Activated naive CD4-positive, alpha-beta T cell treated with anti-CD3 and anti-CD28 coated beads, Interleukin-2, amount 10 ng/mL, durations not matched to agents 7 days and 5 days (primary cell): Measurements from ENCODE around the gene COL11A1.
"Not testable (repeated sequence)": the region's sequence is repeated elsewhere in the genome, so short reads cannot be mapped to it uniquely, and the experiment has no call there.

Experiments
- CTCF ChIA-PET: fragments of 350-600 bp; sonication (Branson Sonifier 250); formaldehyde crosslinking; loops from one replicate; lab custom pipeline; 2021; ENCODE audit warnings: antibody characterized with exemption; lab: Charles Lee
- DNase-seq: peaks from one replicate; pipeline ENCODE4 v3.0.0-alpha.2; 2020
- H3K27ac Mint-ChIP-seq: one replicate; pipeline ENCODE4 v1.8.0; 2021; ENCODE audit warnings: mild to moderate bottlenecking, moderate library complexity, mixed read lengths
- H3K27me3 Mint-ChIP-seq: one replicate; pipeline ENCODE4 v1.8.0; 2021; ENCODE audit warnings: mild to moderate bottlenecking, mixed read lengths
- H3K36me3 Mint-ChIP-seq: one replicate; pipeline ENCODE4 v1.8.0; 2021; ENCODE audit warnings: mixed read lengths
- H3K4me1 Mint-ChIP-seq: one replicate; pipeline ENCODE4 v1.8.0; 2021; ENCODE audit warnings: mixed read lengths
- H3K4me3 Mint-ChIP-seq: one replicate; pipeline ENCODE4 v1.8.0; 2021; ENCODE audit warnings: mild to moderate bottlenecking, moderate library complexity, mixed read lengths
- H3K9me3 Mint-ChIP-seq: one replicate; pipeline ENCODE4 v1.8.0; 2021; ENCODE audit warnings: mixed read lengths

The COL11A1 gene

GRCh38 chr1:103109311-103109920, 1.1 kb upstream of the COL11A1 start:
- CTCF ChIA-PET: interaction anchor here (0.9 kb wide), 1 partner anchor 352 kb away, joined by 3 read pairs; no protein-coding TSS in a partner anchor
- peaks cover 30% of the 10 kb centered on the region for H3K27me3 Mint-ChIP-seq

GRCh38 chr1:103107741-103108375, 464 bp downstream of the COL11A1 start:
- Mint-ChIP-seq H3K9me3 (no peaks in the 10 kb centered on the region), H3K27ac (no peak overlapping the region), H3K4me1 (peaks cover 2% of the 10 kb centered on the region), H3K27me3 (peaks cover 30% of the 10 kb centered on the region), H3K4me3 (no peak overlapping the region), H3K36me3 (no peaks in the 10 kb centered on the region)
- CTCF ChIA-PET: interaction anchor here (2.1 to 2.5 kb wide), 2 partner anchors 398 to 407 kb away, joined by 4 to 12 read pairs; no protein-coding TSS in a partner anchor
- no peak for DNase-seq

More at GRCh38 chr1:103109311-103109920, 1.1 kb upstream of the COL11A1 start:
- Mint-ChIP-seq H3K9me3 (no peaks in the 10 kb centered on the region), H3K36me3 (no peaks in the 10 kb centered on the region), H3K27ac (no peak overlapping the region), H3K4me3 (no peak overlapping the region), H3K4me1 (peaks cover 2% of the 10 kb centered on the region)
- DNase-seq: no peak

GRCh38 chr1:103106426-103107341, 1.6 kb downstream of the COL11A1 start:
- Mint-ChIP-seq H3K27ac (no peak overlapping the region), H3K36me3 (no peaks in the 10 kb centered on the region), H3K9me3 (no peaks in the 10 kb centered on the region), H3K4me1 (peaks cover 2% of the 10 kb centered on the region), H3K4me3 (no peak overlapping the region), H3K27me3 (peaks cover 30% of the 10 kb centered on the region)
- DNase-seq: no peak
- CTCF ChIA-PET: interaction anchor here (0.7 to 2.5 kb wide), 5 partner anchors 351 to 408 kb away, joined by 3 to 15 read pairs (median 5); no protein-coding TSS in a partner anchor

- H3K27me3 Mint-ChIP-seq: no peaks in the 10 kb centered on the region
- no peaks in the 10 kb centered on the region for H3K4me1 Mint-ChIP-seq
- no peak overlapping the region for H3K4me3 Mint-ChIP-seq
- no peaks in the 10 kb centered on the region for H3K36me3 Mint-ChIP-seq
- H3K27ac Mint-ChIP-seq: no peak overlapping the region
- CTCF ChIA-PET: interaction anchor here (0.6 kb wide), 1 partner anchor 360 kb away, joined by 4 read pairs; no protein-coding TSS in a partner anchor
- no peak for DNase-seq
- no peaks in the 10 kb centered on the region for H3K9me3 Mint-ChIP-seq
Observed at GRCh38 chr1:103101399-103101798, 6.9 kb downstream of the COL11A1 start.

GRCh38 chr1:103089221-103089620, 19.1 kb downstream of the COL11A1 start:
- Mint-ChIP-seq H3K4me3 (no peak overlapping the region), H3K27me3 (no peaks in the 10 kb centered on the region), H3K9me3 (no peaks in the 10 kb centered on the region), H3K27ac (no peak overlapping the region), H3K4me1 (no peaks in the 10 kb centered on the region), H3K36me3 (no peaks in the 10 kb centered on the region)
- CTCF ChIA-PET: no interaction called here
- no peak for DNase-seq

GRCh38 chr1:103087256-103087655, 21.1 kb downstream of the COL11A1 start:
- H3K36me3 Mint-ChIP-seq: no peaks in the 10 kb centered on the region
- no peaks in the 10 kb centered on the region for H3K4me1 Mint-ChIP-seq
- no peak for DNase-seq
- no peak overlapping the region for H3K4me3 Mint-ChIP-seq
- H3K9me3 Mint-ChIP-seq: no peaks in the 10 kb centered on the region
- no peaks in the 10 kb centered on the region for H3K27me3 Mint-ChIP-seq
- CTCF ChIA-PET: no interaction called here
- H3K27ac Mint-ChIP-seq: no peak overlapping the region

- H3K4me1 Mint-ChIP-seq: no peaks in the 10 kb centered on the region
- CTCF ChIA-PET: no interaction called here
Observed at GRCh38 chr1:103084181-103084580, 24.1 kb downstream of the COL11A1 start.

GRCh38 chr1:103075316-103076000, 32.9 kb downstream of the COL11A1 start:
- no peaks in the 10 kb centered on the region for H3K27me3 Mint-ChIP-seq

More at GRCh38 chr1:103084181-103084580, 24.1 kb downstream of the COL11A1 start:
- no peaks in the 10 kb centered on the region for H3K27me3 Mint-ChIP-seq
- H3K27ac Mint-ChIP-seq: no peak overlapping the region
- DNase-seq: no peak
- no peaks in the 10 kb centered on the region for H3K9me3 Mint-ChIP-seq
- no peaks in the 10 kb centered on the region for H3K36me3 Mint-ChIP-seq
- H3K4me3 Mint-ChIP-seq: no peak overlapping the region

GRCh38 chr1:103074224-103074623, 34.1 kb downstream of the COL11A1 start:
- no peaks in the 10 kb centered on the region for H3K9me3 Mint-ChIP-seq
- CTCF ChIA-PET: no interaction called here
- H3K4me1 Mint-ChIP-seq: no peaks in the 10 kb centered on the region
- H3K36me3 Mint-ChIP-seq: no peaks in the 10 kb centered on the region
- no peak overlapping the region for H3K4me3 Mint-ChIP-seq
- H3K27ac Mint-ChIP-seq: no peak overlapping the region
- DNase-seq: no peak
- no peaks in the 10 kb centered on the region for H3K27me3 Mint-ChIP-seq

More at GRCh38 chr1:103075316-103076000, 32.9 kb downstream of the COL11A1 start:
- Mint-ChIP-seq H3K36me3 (no peaks in the 10 kb centered on the region), H3K4me3 (no peak overlapping the region), H3K9me3 (no peaks in the 10 kb centered on the region), H3K27ac (no peak overlapping the region), H3K4me1 (no peaks in the 10 kb centered on the region)
- DNase-seq: no peak
- CTCF ChIA-PET: no interaction called here

GRCh38 chr1:103069201-103069600, 39.1 kb downstream of the COL11A1 start:
- CTCF ChIA-PET: no interaction called here

GRCh38 chr1:103063921-103064320, 44.4 kb downstream of the COL11A1 start:
- Mint-ChIP-seq H3K27me3 (no peaks in the 10 kb centered on the region), H3K4me3 (no peak overlapping the region), H3K27ac (no peak overlapping the region), H3K9me3 (no peaks in the 10 kb centered on the region), H3K4me1 (no peaks in the 10 kb centered on the region), H3K36me3 (no peaks in the 10 kb centered on the region)
- no peak for DNase-seq
- CTCF ChIA-PET: no interaction called here

More at GRCh38 chr1:103069201-103069600, 39.1 kb downstream of the COL11A1 start:
- no peak for DNase-seq
- no peak overlapping the region for H3K27ac Mint-ChIP-seq
- H3K4me3 Mint-ChIP-seq: no peak overlapping the region
- no peaks in the 10 kb centered on the region for H3K9me3 Mint-ChIP-seq
- H3K36me3 Mint-ChIP-seq: no peaks in the 10 kb centered on the region
- H3K4me1 Mint-ChIP-seq: no peaks in the 10 kb centered on the region
- H3K27me3 Mint-ChIP-seq: no peaks in the 10 kb centered on the region

GRCh38 chr1:103058391-103058790, 49.9 kb downstream of the COL11A1 start:
- Mint-ChIP-seq H3K27ac (no peak overlapping the region), H3K27me3 (no peaks in the 10 kb centered on the region), H3K9me3 (no peaks in the 10 kb centered on the region), H3K4me1 (no peaks in the 10 kb centered on the region), H3K4me3 (no peak overlapping the region), H3K36me3 (no peaks in the 10 kb centered on the region)
- CTCF ChIA-PET: no interaction called here
- DNase-seq: no peak

- Mint-ChIP-seq H3K27ac (no peak overlapping the region), H3K4me3 (no peak overlapping the region), H3K36me3 (no peaks in the 10 kb centered on the region), H3K4me1 (no peaks in the 10 kb centered on the region), H3K27me3 (no peaks in the 10 kb centered on the region), H3K9me3 (peaks cover 2% of the 10 kb centered on the region)
- no peak for DNase-seq
- CTCF ChIA-PET: no interaction called here
Observed at GRCh38 chr1:103056423-103056822, 51.9 kb downstream of the COL11A1 start.

- CTCF ChIA-PET, H3K36me3 Mint-ChIP-seq, H3K9me3 Mint-ChIP-seq, H3K4me3 Mint-ChIP-seq, DNase-seq, H3K4me1 Mint-ChIP-seq, H3K27me3 Mint-ChIP-seq, H3K27ac Mint-ChIP-seq: not testable (repeated sequence)
Observed at GRCh38 chr1:103028110-103028509, 80.2 kb downstream of the COL11A1 start.
